Forelimb muscle (tissue), 1 donor: Measurements from ENCODE around the gene CPEB4. TPM values are rescaled to one million over a fixed set of nuclear protein-coding genes. Genes with fewer than 3 reads are reported as not detected.

Experiments
- DNase-seq: peaks from one replicate; pipeline ENCODE4 v3.0.0-alpha.2; 2013; ENCODE audit warnings: low read depth
- polyA plus RNA-seq: library from polyadenylated mRNA; unstranded; fragments of 120-200 nt; gene quantifications from one replicate; pipeline ENCODE4 v1.2.1, GENCODE V29; 2013; ENCODE audit not compliant: insufficient read length

CPEB4 gene
- 41.9 TPM for polyA plus RNA-seq

DNA sequence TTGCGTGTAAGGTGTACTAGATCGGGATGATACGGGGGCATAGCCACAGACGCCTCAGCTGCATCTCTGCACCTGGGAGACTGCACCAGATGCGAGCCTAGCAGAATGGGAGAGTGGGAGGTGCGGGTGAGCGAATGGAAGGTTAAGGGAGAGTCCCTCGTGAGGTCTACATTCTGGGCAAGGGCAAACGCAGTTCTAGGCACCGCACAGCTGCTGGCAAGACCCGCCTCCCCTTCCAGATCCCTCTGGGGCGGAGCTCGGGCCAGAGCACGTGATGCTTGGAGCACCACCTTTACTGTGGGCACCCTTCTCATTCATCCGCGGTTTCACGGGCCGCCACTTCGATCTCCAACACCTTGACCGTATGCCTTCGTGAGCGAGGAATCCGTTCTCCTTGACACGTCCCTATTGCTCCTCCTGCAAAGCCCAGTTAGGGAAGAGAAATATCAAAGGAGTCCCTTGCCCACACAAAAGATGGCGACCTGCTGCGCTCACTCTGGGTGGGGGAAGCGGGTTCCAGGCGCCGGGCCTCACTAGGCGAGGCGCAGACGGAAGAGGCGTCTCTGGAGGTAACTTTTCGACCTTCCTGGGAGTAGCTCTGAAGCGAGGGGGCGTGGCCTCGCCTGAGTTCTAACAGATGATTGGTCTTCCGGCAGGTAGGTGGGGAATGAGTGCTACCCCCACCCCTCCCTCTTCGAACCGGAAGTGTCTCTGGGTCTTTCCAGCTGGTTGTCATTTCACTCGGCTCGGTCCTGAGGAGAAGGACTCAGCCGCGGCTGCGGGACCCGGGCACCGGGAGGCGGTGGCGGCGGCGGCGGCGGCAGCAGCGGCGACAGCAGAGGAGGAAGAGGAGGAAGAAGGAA is at the start of gene CPEB4:
CPEB4 (plus strand) TSS at position 740 of the 863 bp plus-strand sequence. CDS start 1,385 bp downstream, outside the sequence.
- peak; percentile 98 for DNase-seq

DNA sequence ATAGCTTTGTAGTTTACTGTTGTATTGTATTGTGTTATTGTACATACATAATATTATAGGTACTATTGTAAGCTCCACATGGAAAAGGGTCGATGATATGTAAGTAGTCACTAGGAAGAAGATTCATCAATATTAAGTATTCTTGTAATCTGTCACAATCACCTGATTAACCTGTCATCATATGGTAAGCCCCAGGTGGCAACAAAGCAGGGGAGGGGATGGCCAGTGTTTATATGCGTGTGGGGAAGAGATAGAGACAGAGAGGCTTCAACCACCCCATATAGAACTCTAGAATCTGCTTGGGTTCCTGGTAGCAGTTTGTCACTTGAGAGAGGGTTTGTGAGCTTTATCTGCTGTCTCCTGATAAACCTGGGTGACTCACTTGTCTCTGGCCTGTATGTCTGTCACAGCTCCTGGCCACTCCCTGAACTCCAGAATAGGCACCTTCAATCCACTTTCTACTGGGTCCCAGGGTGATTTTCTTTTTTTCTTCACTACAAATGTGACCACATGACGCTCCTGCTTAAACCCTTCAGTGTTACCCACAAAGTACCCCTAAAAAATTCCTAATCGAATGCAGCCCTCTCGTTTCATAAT is 48.9 kb upstream of the CPEB4 start:
- DNase-seq, result no peak

DNA sequence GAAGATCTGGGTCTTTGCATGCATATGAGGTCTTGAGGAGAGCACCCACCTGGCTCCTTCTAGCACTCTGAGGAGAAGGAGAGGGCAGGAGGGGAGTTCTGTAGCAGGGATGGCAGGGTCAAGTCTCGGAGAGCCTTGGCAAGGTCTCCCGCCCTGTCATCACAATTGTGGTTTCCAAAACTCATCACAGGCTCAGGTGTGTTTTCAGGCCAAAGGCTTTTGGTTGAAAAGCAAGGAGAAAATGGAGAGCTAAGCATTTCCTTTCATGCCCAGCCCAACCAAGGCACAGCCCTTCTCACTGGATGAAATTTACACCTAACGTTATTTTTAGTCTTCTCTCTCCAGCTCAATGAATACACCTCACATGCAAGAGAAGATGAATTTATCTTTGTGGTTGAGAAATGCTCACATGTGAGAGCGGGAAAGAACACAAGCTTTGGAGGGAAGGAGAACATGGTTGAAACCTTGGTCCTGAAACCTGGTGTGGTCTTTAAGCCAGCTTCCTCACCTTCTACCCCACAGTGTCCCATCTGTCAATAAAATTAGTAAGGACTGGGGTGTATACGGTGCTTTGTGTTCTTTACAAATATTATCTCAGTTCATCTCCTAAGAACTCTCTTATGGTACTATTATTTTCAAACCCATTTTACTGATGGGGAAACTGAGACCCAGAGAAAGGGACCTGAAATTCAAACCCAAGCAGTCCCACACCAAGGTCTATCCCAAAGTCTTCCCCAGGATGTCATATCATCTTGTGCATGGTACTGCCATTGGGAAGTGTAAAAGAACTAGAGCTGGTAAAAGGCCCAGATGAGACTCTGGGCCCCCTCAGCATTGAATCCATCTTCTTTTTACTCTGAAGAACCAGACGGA is 47.8 kb upstream of the CPEB4 start:
- DNase-seq, result no peak

DNA sequence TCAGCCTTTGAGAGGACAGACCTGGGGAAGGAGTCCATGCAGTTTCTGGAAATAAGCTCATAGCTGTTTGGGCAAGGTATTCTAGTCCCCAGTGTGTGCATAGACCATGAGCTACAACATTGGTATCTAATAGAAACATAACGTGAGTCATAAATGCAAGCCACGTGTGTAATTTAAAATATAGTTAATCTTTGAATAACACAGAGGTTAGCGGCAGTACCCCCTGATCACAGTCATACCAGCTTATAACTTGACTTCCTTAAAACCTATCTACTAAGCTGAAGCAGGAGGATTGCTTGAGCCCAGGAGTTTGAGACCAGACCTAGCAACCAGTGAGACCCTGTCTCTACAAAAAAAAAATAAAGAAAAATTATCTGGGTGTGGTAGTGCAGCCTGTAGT is 46.4 kb upstream of the CPEB4 start:
- DNase-seq, result no peak

DNA sequence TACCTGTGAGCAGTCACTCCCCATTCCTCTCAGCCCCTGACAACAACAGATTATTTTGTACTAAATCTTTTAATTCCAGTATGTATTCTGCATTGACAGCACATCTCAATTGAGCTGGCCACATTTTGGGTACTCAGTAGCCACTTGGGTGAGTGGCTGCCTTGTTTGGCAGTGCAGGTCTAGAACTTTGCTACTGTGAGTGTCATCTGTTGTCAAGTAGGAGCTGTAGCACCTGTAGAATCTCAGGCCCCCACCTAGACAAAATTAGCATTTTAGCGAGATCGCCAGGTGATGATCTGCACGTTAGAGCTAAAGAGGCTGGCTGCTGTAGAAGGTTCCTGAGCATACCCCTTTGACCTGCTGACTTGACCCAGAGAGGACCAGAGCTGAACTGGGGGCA is 44.4 kb upstream of the CPEB4 start:
- no peak for DNase-seq

DNA sequence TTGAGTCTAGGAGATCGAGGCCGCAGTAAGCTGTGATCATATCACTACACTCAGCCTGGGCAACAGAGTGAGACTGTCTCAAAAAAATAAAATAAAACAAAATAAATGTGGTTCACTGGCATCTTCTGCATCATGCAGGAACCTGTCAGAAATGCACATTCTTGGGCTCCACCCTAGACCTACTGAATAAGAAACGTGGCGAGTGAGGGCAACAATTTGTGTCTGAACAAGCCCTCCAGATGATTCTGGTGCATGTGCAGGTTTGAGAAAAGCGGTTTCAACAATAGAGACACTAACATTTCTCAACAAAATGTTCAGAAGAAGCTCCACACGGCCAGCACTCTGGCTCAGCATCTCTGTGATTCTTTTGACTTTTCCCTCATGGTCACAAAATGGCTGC is 42.8 kb upstream of the CPEB4 start:
- DNase-seq, result no peak

DNA sequence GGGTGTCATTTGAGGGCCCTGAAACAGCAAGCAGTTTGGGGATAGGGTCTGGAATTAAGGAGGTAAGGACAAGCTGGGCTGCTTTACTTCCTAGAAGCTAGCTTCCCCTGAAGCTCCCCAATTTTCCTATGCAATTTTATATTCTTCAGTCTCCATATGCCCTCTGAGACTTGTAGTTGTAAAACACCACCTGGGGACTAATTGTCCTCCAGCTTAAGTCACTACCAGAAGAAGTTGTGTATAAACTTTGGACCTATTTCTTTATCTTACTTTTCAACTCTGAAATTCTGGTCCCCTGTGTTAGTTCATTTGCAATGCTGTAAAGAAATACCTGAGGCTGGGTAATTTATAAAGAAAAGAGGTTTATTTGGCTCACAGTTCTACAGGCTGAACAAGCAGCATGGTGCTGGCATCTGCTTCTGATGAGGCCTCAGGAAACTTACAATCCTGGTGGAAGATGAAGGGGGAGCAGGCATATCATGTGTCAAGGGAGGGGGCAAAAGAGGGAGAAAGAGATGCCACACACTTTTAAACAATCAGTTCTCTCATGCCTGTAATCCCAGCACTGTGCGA is 41.1 kb upstream of the CPEB4 start:
- DNase-seq, result no peak

DNA sequence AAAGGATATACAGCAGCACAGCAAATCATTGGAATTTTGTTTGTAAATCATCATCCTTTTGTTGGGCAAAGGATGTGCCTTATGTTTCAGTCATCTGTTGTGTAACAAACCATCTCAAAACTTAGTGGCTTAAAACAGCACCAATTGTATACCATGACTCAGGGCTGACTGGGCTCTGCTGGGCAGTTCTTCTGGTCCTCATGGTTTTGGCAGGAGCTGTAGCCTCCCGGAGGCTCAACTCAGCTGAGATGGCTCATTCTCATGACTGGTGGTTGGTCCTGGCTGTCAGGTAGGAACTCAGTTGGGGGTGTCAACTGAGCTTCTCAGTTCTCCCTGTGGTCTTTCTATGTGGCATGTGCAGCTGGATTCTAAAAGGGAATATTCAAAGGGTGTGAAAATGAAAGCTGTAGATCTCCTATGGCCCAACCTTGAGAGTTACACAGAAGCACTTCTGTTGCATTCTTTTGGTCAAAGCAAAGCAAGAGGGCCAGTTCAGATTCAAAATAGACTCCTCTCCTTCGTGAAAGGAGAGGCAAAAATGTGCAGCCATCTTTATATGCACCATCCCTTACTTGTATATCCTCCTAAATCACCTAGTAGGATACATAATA is 39.1 kb upstream of the CPEB4 start:
- no peak for DNase-seq

DNA sequence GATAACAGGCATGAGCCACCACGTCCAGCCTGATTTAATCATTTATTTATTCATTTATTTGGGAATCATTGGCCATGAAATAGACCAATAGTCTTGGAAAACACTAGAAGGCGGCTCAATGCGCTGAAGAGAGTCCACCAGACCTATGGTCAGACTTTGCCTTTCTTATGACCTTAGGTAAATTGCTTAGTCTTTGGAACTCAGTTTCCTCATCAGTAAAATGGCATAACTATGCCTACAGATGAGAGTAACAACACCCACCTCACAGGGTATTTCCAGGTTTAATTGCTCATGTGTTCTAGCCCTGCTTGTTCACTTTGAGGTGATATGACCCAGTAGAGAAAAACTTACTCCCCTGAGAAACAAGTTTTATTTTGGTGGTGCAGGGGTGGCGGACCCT is 38.2 kb upstream of the CPEB4 start:
- no peak for DNase-seq

DNA sequence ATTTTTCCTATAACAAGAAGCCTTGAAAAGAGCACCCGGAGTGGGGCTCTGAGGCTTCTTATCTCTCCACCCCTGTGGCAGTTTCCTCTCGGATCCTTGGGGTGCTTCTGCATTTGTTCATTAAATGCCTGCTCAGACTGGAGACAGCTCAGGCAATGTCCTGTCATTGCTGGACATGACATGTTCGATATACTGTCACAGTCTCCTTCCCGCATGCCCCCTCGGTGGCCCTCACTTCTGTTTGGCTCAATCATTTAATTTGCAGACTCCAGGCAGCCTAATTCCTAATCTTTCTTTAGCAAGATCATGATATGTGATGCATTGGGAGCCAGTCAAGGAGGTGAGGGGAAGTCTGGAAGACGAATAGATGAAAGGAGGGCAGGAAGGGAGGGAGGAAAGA is 37.5 kb upstream of the CPEB4 start:
- DNase-seq, result no peak

DNA sequence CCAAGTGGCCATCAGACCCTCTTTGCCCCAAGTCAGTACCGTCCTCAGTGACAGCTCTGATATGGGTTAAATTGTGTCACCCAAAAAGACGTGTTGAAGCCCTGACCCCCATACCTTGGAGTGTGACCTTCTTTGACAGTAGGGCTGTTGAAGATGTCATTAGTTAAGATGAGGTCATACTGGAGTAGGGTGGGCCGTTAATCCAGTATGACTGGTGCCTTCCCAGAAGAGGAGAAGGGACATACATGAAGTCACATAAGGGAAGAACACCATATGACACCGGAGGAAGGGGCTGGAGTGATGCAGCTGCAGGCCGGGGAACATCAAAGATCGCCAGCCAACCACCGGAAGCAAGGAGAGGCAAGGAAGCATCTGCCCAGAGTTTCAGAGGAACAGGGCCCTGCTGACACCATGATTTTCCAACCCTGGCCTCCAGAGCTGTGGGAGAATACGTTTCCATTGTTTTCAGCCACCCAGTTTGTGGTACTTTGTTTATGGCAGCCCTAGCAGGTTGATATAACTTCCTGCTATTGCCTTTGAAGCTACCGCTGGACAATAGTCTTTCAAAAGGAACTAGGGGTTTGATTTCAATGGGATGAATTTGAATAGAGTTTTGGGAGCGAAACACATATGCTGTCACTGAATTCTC is 36.4 kb upstream of the CPEB4 start:
- no peak for DNase-seq

DNA sequence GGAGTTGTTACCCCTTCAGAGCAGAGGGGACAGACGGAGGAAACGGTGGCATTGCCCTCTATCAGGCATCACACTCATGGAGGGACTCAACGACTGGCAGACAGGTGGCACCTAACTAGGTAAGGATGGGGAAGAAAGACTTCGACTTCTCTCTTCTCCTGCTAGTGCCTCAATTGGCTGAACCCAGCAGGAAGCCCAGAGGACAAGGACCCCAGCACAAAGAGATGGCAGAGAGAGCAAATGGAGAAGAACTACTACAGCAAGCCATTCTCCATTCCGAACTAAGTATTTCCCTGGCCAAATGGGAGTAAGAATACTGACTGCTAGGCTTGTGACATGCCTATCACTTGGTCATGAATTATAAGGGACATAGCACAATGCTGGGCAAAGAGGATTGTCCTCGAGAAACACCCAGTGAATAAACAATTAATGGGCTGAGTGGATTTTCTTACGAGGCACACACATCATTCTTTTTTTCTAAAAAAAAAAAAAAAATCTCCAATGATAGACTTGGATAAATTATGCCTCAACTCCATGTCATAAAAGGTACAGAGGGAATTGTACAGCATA is 35.3 kb upstream of the CPEB4 start:
- DNase-seq, result no peak

DNA sequence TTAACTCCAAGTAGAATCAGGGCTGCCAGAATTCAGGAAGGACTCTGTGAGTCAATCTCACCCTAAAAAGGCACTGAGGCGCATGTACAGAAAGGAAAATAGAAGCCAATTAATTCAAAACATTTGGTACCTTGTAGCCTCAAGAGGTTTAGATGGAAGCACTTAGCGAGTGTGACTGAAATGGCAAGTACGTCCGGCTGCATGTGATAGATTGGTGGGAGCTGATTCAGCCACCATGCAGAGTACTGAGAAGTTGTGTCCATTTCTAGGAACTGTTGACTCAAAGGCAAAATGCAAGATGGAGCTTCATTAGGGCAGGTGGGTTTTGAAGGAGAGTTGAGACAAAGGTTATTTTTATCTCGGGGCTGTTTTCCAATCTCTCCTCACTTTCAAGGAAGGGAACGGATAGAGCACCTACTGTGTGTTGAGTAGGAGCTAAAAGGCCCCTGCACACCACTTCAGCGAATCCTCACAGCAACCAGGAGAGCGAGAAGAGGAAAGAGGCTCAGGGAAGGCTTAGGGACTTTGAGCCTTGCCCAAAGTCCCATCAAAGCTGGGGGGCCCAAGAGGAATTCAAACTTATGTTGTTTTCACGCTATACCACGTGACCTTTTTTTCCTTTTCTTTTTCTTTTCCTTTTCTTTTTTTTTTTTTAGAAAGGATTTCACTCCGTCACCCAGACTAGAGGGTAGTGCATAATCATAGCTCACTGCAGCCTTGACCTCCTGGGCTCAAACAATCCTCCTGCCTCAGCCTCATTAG is 34.6 kb upstream of the CPEB4 start:
- no peak for DNase-seq

DNA sequence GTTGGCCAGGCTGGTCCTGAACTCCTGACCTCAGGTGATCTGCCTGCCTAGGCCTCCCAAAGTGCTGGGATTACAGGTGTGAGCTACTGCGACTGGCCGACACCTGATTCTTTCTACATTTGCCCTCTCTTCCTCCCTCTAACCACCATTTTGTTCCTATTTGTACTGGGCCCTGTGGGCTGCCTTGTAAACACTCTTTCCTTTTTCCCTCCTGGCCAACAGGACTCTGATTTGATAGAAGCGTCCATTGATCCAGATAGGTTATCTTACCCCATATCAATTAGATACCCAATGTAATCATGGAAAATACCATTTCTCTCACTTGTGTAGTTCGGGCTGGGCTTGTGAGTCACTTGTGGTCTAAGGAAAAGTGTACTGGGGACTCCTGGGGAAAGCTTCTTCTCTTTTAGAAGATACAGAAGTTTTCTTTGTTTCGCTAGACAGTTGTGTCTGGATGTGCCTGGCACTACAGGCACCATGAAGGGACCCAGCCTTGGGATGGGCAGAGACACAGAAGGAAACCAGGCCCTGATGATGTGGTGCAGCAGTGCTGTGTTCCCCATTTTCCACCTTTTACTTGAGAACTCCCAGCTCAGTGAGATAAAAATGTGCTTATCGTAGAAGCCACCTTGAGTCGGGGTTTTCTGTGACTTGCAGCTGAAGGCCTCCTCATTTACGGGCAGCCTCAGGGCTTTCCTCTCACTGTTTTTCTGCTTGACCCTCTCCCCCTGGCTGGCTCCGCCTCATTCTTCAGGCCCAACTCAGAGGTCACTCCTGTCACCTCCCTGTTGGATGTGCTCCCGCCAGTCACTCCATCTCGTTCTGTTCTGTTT is 32.8 kb upstream of the CPEB4 start:
- no peak for DNase-seq

DNA sequence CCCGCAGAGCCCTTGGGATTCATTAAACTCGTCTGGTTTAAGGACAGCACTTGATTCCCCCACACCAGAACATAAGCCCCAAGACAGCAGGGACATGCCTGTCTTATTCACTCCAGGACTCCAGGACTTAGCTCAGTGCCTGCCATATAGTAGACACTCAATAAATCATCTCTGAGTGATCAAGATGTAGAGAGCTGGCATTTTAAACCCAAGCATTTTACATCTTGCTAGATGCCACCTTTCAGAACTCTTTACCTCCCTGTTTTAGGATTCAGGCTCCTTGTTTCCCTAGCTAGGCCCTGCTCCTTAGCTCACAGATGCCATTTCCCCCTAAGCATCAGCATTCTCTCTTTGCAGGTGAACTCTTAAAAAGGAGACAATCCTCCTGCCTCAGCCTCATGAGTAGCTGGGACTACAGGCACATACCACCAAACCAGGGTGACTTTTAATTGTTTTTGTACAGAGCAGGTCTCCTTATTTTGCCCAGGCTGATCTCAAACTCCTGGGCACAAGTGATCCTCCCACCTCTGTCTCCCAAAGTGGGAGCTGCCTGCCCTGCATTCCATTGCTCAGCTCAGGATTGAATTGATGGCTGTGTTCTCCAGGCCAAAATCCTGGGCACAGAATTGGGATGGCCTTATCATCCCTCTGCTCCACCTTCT is 32.0 kb upstream of the CPEB4 start:
- DNase-seq, result no peak

DNA sequence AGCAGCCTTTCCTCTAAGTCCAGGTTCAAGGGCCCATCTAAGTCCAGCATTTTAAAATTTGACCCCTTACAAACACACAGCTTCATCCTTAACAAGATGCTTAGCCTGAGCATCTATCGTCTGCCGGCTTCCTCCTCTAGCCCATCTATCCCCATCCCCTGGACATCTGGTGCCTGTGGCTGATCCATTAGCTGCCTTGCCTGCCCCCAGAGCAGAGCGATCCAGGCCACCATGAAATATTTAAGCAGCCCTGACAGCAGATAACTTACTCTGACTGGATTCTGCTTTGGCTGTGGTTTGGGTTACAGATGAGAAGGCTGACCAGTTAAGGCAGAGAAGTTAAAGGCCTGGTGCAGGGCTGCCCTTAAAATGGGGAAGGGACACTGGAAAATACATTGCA is 30.9 kb upstream of the CPEB4 start:
- no peak for DNase-seq

DNA sequence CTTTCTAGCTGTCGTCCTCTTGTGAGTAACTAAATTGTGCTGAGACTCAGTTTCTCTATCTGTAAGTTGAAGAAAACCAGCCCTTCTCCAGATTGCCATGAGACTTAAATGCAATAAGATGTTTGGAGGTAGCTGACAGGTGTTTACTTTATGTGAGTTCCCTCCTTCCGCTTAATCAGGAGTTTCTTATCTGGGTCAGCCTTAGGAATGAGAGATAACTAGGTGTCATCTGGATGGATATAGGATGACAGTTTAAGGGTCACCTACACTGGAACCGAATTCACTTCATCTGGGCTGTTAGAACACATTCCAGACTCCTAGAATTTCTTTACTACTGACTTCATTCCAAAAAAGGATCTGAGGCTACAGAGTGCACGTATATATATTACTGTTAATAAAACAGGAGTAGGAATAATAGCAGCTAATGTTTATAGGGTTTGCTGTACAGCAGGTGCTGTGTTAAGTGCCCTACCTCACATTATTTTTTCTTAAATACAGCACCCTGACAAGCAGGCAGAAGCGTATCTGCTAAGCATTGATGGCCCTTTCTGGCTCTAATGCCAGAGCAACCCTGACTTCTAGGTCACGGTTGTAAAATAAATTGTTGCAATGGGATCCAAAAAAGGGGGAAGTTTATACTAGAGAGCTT is 30.0 kb upstream of the CPEB4 start:
- DNase-seq, result no peak
